Measurements from ENCODE around the gene SCN2B.

The SCN2B gene

GRCh38 chr11:118126082-118126838, 50.2 kb downstream of the SCN2B start:
- peaks cover 8% of the 10 kb centered on the region for H3K27me3 ChIP-seq (replicated peaks; ENCODE audit: control insufficient read depth, insufficient read depth, low read length)
- no peaks in the 10 kb centered on the region for H3K36me3 ChIP-seq (ENCODE audit: control insufficient read depth, insufficient read depth, low read length)
- DNase-seq (ENCODE audit: extremely low read depth, insufficient read length), result no peak
- no peak for TF ChIP-seq CTCF (IDR thresholded peaks at IDR 0.05; ENCODE audit: insufficient read depth, low read length, poor library complexity, severe bottlenecking)
- H3K4me3 ChIP-seq (replicated peaks; ENCODE audit: low read depth, low read length), result no peak overlapping the region

- no peak for TF ChIP-seq CTCF (IDR thresholded peaks at IDR 0.05; ENCODE audit: insufficient read depth, low read length, poor library complexity, severe bottlenecking)
- Histone ChIP-seq H3K27me3 (replicated peaks; ENCODE audit: control insufficient read depth, insufficient read depth, low read length) (peaks cover 8% of the 10 kb centered on the region), H3K36me3 (ENCODE audit: control insufficient read depth, insufficient read depth, low read length) (no peaks in the 10 kb centered on the region), H3K4me3 (replicated peaks; ENCODE audit: low read depth, low read length) (no peak overlapping the region)
- no peak for DNase-seq (ENCODE audit: extremely low read depth, insufficient read length)
Observed at GRCh38 chr11:118124929-118125535, 51.4 kb downstream of the SCN2B start.

GRCh38 chr11:118120793-118121192, 55.6 kb downstream of the SCN2B start:
- H3K27me3 ChIP-seq (replicated peaks; ENCODE audit: control insufficient read depth, insufficient read depth, low read length), result peaks cover 1% of the 10 kb centered on the region; the same call in 1 of the 2 replicates

GRCh38 chr11:118117790-118118601, 58.4 kb downstream of the SCN2B start:
- no peaks in the 10 kb centered on the region for H3K36me3 ChIP-seq (ENCODE audit: control insufficient read depth, insufficient read depth, low read length)
- peaks cover 1% of the 10 kb centered on the region; the same call in 1 of the 2 replicates for H3K27me3 ChIP-seq (replicated peaks; ENCODE audit: control insufficient read depth, insufficient read depth, low read length)
- H3K4me3 ChIP-seq (replicated peaks; ENCODE audit: low read depth, low read length), result no peak overlapping the region
- no peak for DNase-seq (ENCODE audit: extremely low read depth, insufficient read length)
- TF ChIP-seq CTCF (IDR thresholded peaks at IDR 0.05; ENCODE audit: insufficient read depth, low read length, poor library complexity, severe bottlenecking), result no peak

More at GRCh38 chr11:118120793-118121192, 55.6 kb downstream of the SCN2B start:
- no peak overlapping the region for H3K4me3 ChIP-seq (replicated peaks; ENCODE audit: low read depth, low read length)
- no peak for TF ChIP-seq CTCF (IDR thresholded peaks at IDR 0.05; ENCODE audit: insufficient read depth, low read length, poor library complexity, severe bottlenecking)
- H3K36me3 ChIP-seq (ENCODE audit: control insufficient read depth, insufficient read depth, low read length), result no peaks in the 10 kb centered on the region
- no peak for DNase-seq (ENCODE audit: extremely low read depth, insufficient read length)

GRCh38 chr11:118115048-118115447, 61.4 kb downstream of the SCN2B start:
- Histone ChIP-seq H3K36me3 (ENCODE audit: control insufficient read depth, insufficient read depth, low read length) (no peaks in the 10 kb centered on the region), H3K27me3 (replicated peaks; ENCODE audit: control insufficient read depth, insufficient read depth, low read length) (peaks cover 1% of the 10 kb centered on the region), H3K4me3 (replicated peaks; ENCODE audit: low read depth, low read length) (no peak overlapping the region)
- no peak for DNase-seq (ENCODE audit: extremely low read depth, insufficient read length)
- no peak for TF ChIP-seq CTCF (IDR thresholded peaks at IDR 0.05; ENCODE audit: insufficient read depth, low read length, poor library complexity, severe bottlenecking)

All from GM06990 (cell line).